IMR-90 (cell line): ENCODE results near the gene SF3B3. TPM values are rescaled to one million over a fixed set of nuclear protein-coding genes. Genes with fewer than 3 reads are reported as not detected.
A peak's percentile ranks its signal among the peaks of the same experiment; 100 is the strongest.

ENCODE experiments used
- ATAC-seq: fragments of 200-7000 bp; cut with Tn5 transposase; 2 replicates; pipeline ENCODE4 v1.9.1; 2020; ENCODE audit warnings: low read depth, mild to moderate bottlenecking, moderate library complexity
- BruUV-seq: library from RNA; stranded (reverse); fragments of 400-500 nt; replicated peaks from 2 replicates; lab custom pipeline; 2021; lab: Mats Ljungman, UMichigan
- CTCF ChIA-PET: fragments of 300-600 bp; formaldehyde crosslinking; extraction: SDS; loops from one replicate; lab custom pipeline; 2021; ENCODE audit warnings: antibody characterized with exemption; lab: Yijun Ruan, JAX
- POLR2A ChIA-PET: fragments of 300-600 bp; sonication (Branson Sonifier 250); formaldehyde crosslinking; loops from one replicate; lab custom pipeline; 2022; ENCODE audit warnings: antibody characterized with exemption; ENCODE audit not compliant: unreplicated experiment; lab: Charles Lee
- DNase-seq: peaks from one replicate; pipeline ENCODE4 v3.0.0; 2013
- H2AFZ ChIP-seq: replicated peaks from 2 replicates; pipeline ENCODE3; 2013; ENCODE audit warnings: low read length, mild to moderate bottlenecking; ENCODE audit not compliant: poor library complexity
- H2AK5ac ChIP-seq: 2 replicates; pipeline ENCODE4 v1.6.1; 2013; ENCODE audit warnings: low read depth, low read length, inconsistent platforms
- H2AK9ac ChIP-seq: replicated peaks from 2 replicates; pipeline ENCODE3; 2013; ENCODE audit warnings: mild to moderate bottlenecking, low read depth, low read length, moderate library complexity; ENCODE audit not compliant: poor library complexity
- H2BK120ac ChIP-seq: 2 replicates; pipeline ENCODE4 v1.6.1; 2013; ENCODE audit warnings: low read depth, low read length, inconsistent platforms
- H2BK15ac ChIP-seq: 3 replicates; pipeline ENCODE4 v1.6.1; 2013; ENCODE audit warnings: low read depth, low read length, inconsistent platforms
- H2BK20ac ChIP-seq: 2 replicates; pipeline ENCODE4 v1.6.1; 2013; ENCODE audit warnings: low read depth, mild to moderate bottlenecking, inconsistent platforms, low read length, moderate library complexity
- H2BK5ac ChIP-seq: 2 replicates; pipeline ENCODE4 v1.6.1; 2013; ENCODE audit warnings: mild to moderate bottlenecking, low read depth, low read length, inconsistent platforms; ENCODE audit not compliant: poor library complexity, severe bottlenecking
- H3K14ac ChIP-seq: replicated peaks from 2 replicates; pipeline ENCODE4 v1.6.1; 2013; ENCODE audit warnings: low read depth, low read length, inconsistent platforms
- H3K18ac ChIP-seq: 2 replicates; pipeline ENCODE4 v1.6.1; 2013; ENCODE audit warnings: low read depth, low read length, control low read depth
- H3K23ac ChIP-seq: 2 replicates; pipeline ENCODE4 v1.6.1; 2013; ENCODE audit warnings: low read depth, low read length, inconsistent platforms
- H3K27ac ChIP-seq: 2 replicates; pipeline ENCODE4 v1.5.1; 2013; ENCODE audit warnings: mild to moderate bottlenecking, control low read depth, low read length; ENCODE audit not compliant: insufficient read depth
- H3K27me3 ChIP-seq: 2 replicates; pipeline ENCODE4 v1.6.1; 2013; ENCODE audit warnings: low read length; ENCODE audit not compliant: control insufficient read depth, insufficient read depth
- H3K36me3 ChIP-seq: 2 replicates; pipeline ENCODE4 v1.6.1; 2013; ENCODE audit warnings: low read length, mixed read lengths; ENCODE audit not compliant: control insufficient read depth, insufficient read depth
- H3K4ac ChIP-seq: 2 replicates; pipeline ENCODE4 v1.6.1; 2013; ENCODE audit warnings: low read depth, low read length, inconsistent platforms
- H3K4me1 ChIP-seq: 2 replicates; pipeline ENCODE4 v1.6.1; 2013; ENCODE audit warnings: low read length, mixed read lengths; ENCODE audit not compliant: control insufficient read depth, insufficient read depth
- H3K4me2 ChIP-seq: 2 replicates; pipeline ENCODE4 v1.6.1; 2013; ENCODE audit warnings: low read depth, mild to moderate bottlenecking, control low read depth, low read length, moderate library complexity
- H3K4me3 ChIP-seq: 2 replicates; pipeline ENCODE4 v1.5.1; 2013; ENCODE audit warnings: low read depth, mild to moderate bottlenecking, control low read depth, low read length, moderate library complexity; ENCODE audit not compliant: insufficient read depth
- H3K56ac ChIP-seq: 2 replicates; pipeline ENCODE4 v1.6.1; 2013; ENCODE audit warnings: low read length, inconsistent platforms; ENCODE audit not compliant: insufficient read depth; ENCODE audit errors: extremely low read depth
- H3K79me1 ChIP-seq, 2 experiments: 2 replicates each; pipeline ENCODE4 v1.6.1; 2013; ENCODE audit warnings: low read length in 2 of 2, inconsistent platforms in 1 of 2, low read depth in 1 of 2
- H3K9ac ChIP-seq: 2 replicates; pipeline ENCODE4 v1.6.1; 2013; ENCODE audit warnings: low read depth, low read length, control low read depth
- H3K9me1 ChIP-seq: 2 replicates; pipeline ENCODE4 v1.6.1; 2013; ENCODE audit warnings: low read length, inconsistent platforms; ENCODE audit not compliant: insufficient read depth
- H3K9me3 ChIP-seq: 2 replicates; pipeline ENCODE4 v1.6.1; 2013; ENCODE audit warnings: low read length; ENCODE audit not compliant: control insufficient read depth, insufficient read depth
- H4K20me1 ChIP-seq: 2 replicates; pipeline ENCODE4 v1.6.1; 2013; ENCODE audit warnings: low read length, inconsistent platforms; ENCODE audit not compliant: insufficient read depth
- H4K5ac ChIP-seq: 2 replicates; pipeline ENCODE4 v1.6.1; 2013; ENCODE audit warnings: mild to moderate bottlenecking, low read depth, low read length, control low read depth
- H4K8ac ChIP-seq, 2 experiments: 2 replicates each; pipeline ENCODE4 v1.6.1; 2013; ENCODE audit warnings: low read depth in 2 of 2, low read length in 2 of 2, control low read depth in 1 of 2, inconsistent platforms in 1 of 2
- H4K91ac ChIP-seq: 2 replicates; pipeline ENCODE4 v1.6.1; 2013; ENCODE audit warnings: low read depth, low read length, inconsistent platforms; ENCODE audit not compliant: insufficient read depth
- CEBPB ChIP-seq: IDR thresholded peaks from 2 replicates; pipeline ENCODE4 v1.6.1; 2012; ENCODE audit warnings: low read depth, low read length, improper control_type of control experiment
- MAFK ChIP-seq: IDR thresholded peaks from 2 replicates; pipeline ENCODE4 v1.6.1; 2012; ENCODE audit warnings: low read depth, low read length, improper control_type of control experiment
- NFE2L2 ChIP-seq: fragments of 150-350 bp; IDR thresholded peaks from 2 replicates; pipeline ENCODE4 v1.6.1; 2016; ENCODE audit warnings: low read depth, mild to moderate bottlenecking, low read length
- POLR2A ChIP-seq: IDR thresholded peaks from 2 replicates; pipeline ENCODE4 v1.6.1; 2012; ENCODE audit warnings: mild to moderate bottlenecking, low read depth, low read length
- RAD21 ChIP-seq: IDR thresholded peaks from 2 replicates; pipeline ENCODE4 v1.6.1; 2012; ENCODE audit warnings: low read length, improper control_type of control experiment
- RFX5 ChIP-seq: IDR thresholded peaks from 2 replicates; pipeline ENCODE4 v1.8.0; 2012; ENCODE audit warnings: low read depth, mild to moderate bottlenecking, low read length, moderate library complexity
- SMC3 ChIP-seq: fragments of 150-350 bp; IDR thresholded peaks from 2 replicates; pipeline ENCODE4 v1.6.1; 2016; ENCODE audit warnings: low read depth, mild to moderate bottlenecking, antibody characterized with exemption, low read length, moderate library complexity
- WGBS, 2 experiments: methylation state at CpG; one replicate each; pipeline versions ENCODE4 v1.1.5 to v1.1.7; 2013; ENCODE audit warnings: missing lambda C conversion rate in 2 of 2; ENCODE audit not compliant: insufficient read length in 1 of 2; ENCODE audit errors: extremely low coverage in 2 of 2; 5-methylcytosine and 5-hydroxymethylcytosine counted together
- dilution Hi-C: fragments of 300-500 bp; cut with HindIII; formaldehyde crosslinking; loops from one replicate; pipeline ENCODE4 v1.14.3; 2018; ENCODE audit warnings: low sequenced_read_pairs; ENCODE audit not compliant: unreplicated experiment
- in situ Hi-C: fragments of 300-500 bp; cut with MboI; formaldehyde crosslinking; loops from 3 replicates; pipeline ENCODE4 v1.14.3; 2019; ENCODE audit warnings: low sequenced_read_pairs, inconsistent platforms, mixed read lengths
- intact Hi-C: fragments of 100-400 bp; cut with micrococcal nuclease; formaldehyde crosslinking; loops from 2 replicates; pipeline ENCODE4 v1.10.0; 2022
- polyA plus RNA-seq, 3 experiments: library from polyadenylated mRNA; depleted of rRNA; stranded (reverse); fragments of >200 nt; gene quantifications; 2 replicates each; pipeline ENCODE4 v1.2.3, GENCODE V29; 2012; ENCODE audit warnings: low replicate concordance in 1 of 3
- total RNA-seq: library from RNA; depleted of rRNA; stranded (reverse); fragments of >200 nt; gene quantifications from 2 replicates; pipeline ENCODE4 v1.2.3, GENCODE V29; 2012
- TF ChIP-seq, protein P1 (sequence below): fragments of 150-350 bp; IDR thresholded peaks from 2 replicates; pipeline ENCODE4 v1.6.1; 2016; ENCODE audit warnings: low read depth, mild to moderate bottlenecking, low read length, moderate library complexity, borderline replicate concordance
- TF ChIP-seq, protein P2 (sequence below): fragments of 150-350 bp; IDR thresholded peaks from 2 replicates; pipeline ENCODE4 v1.6.1; 2017; ENCODE audit warnings: mild to moderate bottlenecking, antibody characterized with exemption, low read length, low read depth

The SF3B3 gene
- total and polyA plus RNA-seq, 2 of the 4 experiments (the other 2 are of a cell fraction), result 97.9 to 134 TPM

DNA sequence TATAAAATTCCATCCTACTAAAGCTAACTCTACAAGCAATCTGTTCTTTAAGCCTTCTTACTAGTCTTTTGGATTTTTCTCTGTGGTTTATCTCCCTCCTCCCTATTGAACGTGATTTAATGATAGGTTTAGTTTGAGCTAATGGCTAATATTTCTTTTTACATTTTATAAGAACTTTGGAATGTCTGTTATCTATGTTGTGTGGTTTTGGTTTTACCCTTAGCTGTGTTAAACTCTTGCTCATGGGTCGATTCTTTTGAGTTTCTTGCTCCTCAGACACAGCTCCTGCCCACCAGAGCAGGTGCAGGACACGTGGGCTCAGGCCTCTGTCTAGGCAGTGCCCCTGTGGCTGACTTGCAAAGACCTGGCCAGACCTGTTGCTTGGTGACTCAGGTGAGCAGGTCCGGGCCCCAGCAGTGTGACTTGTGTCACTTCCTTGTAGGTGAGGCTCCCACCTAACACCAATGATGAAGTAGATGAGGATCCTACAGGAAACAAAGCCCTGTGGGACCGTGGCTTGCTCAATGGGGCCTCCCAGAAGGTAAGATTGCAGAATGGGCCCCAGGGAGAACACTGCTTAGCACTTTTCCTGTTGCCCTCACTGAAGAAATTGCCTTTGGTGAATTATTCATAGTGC lies 45.1 kb downstream of the SF3B3 start:
- H2BK15ac ChIP-seq, result no peak overlapping the region
- no peaks in the 10 kb centered on the region for H3K27me3 ChIP-seq
- no peak overlapping the region for H3K4me3 ChIP-seq
- no peak overlapping the region for H3K4me2 ChIP-seq
- peaks cover 19% of the 10 kb centered on the region for H3K9me1 ChIP-seq
- 0 out of 2 replicates have a peak overlapping the region, but pooled peaks have one; percentile 16 for H3K23ac ChIP-seq
- H3K79me1 ChIP-seq, result peaks cover 14 to 78% of the 10 kb centered on the region in 2 experiments
- H3K36me3 ChIP-seq, result peaks cover 75% of the 10 kb centered on the region
- H3K9me3 ChIP-seq, result no peaks in the 10 kb centered on the region
- CTCF ChIA-PET, result no interaction called here
- in situ Hi-C loops, result no loop called here
- ATAC-seq, result no peak
- POLR2A ChIA-PET, result no interaction called here
- no peak overlapping the region for H4K8ac ChIP-seq
- TF ChIP-seq MAFK (no peak), SMC3 (no peak), CEBPB (no peak), POLR2A (no peak), RAD21 (no peak), RFX5 (no peak), NFE2L2 (no peak)
- TF ChIP-seq, protein P1, sequence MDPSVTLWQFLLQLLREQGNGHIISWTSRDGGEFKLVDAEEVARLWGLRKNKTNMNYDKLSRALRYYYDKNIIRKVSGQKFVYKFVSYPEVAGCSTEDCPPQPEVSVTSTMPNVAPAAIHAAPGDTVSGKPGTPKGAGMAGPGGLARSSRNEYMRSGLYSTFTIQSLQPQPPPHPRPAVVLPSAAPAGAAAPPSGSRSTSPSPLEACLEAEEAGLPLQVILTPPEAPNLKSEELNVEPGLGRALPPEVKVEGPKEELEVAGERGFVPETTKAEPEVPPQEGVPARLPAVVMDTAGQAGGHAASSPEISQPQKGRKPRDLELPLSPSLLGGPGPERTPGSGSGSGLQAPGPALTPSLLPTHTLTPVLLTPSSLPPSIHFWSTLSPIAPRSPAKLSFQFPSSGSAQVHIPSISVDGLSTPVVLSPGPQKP, result no peak
- TF ChIP-seq, protein P2, sequence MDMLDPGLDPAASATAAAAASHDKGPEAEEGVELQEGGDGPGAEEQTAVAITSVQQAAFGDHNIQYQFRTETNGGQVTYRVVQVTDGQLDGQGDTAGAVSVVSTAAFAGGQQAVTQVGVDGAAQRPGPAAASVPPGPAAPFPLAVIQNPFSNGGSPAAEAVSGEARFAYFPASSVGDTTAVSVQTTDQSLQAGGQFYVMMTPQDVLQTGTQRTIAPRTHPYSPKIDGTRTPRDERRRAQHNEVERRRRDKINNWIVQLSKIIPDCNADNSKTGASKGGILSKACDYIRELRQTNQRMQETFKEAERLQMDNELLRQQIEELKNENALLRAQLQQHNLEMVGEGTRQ, result no peak
- intact Hi-C loops, result loop anchor here (2.0 kb wide), 1 partner anchor 30 kb away; no protein-coding TSS in a partner anchor
- H3K14ac ChIP-seq, result no peak overlapping the region
- no peak overlapping the region for H4K5ac ChIP-seq
- no peak overlapping the region for H4K91ac ChIP-seq
- dilution Hi-C loops, result no loop called here
- H3K9ac ChIP-seq, result no peak overlapping the region
- H3K4ac ChIP-seq, result no peak overlapping the region
- H2BK5ac ChIP-seq, result no peak overlapping the region
- no peak overlapping the region for H3K56ac ChIP-seq
- H4K20me1 ChIP-seq, result peaks cover 42% of the 10 kb centered on the region
- WGBS, 2 experiments, result 80% methylated on average over 2 of the region's 5 CpGs; no CpG with 5 or more reads in 1 of the 2 experiments
- peaks cover 15% of the 10 kb centered on the region for H3K4me1 ChIP-seq
- H2AK9ac ChIP-seq, result no peak overlapping the region
- no peak overlapping the region for H3K27ac ChIP-seq
- H2AK5ac ChIP-seq, result no peak overlapping the region
- no peak overlapping the region for H3K18ac ChIP-seq
- DNase-seq, result peak; percentile 55
- H2BK20ac ChIP-seq, result no peak overlapping the region
- no peak overlapping the region for H2AFZ ChIP-seq
- no TSS peak for BruUV-seq
- no peak overlapping the region for H2BK120ac ChIP-seq
